ENCODE data around the gene MXD3.
"Not testable (repeated sequence)": the region's sequence is repeated elsewhere in the genome, so short reads cannot be mapped to it uniquely, and the experiment has no call there.

MXD3 gene

DNA sequence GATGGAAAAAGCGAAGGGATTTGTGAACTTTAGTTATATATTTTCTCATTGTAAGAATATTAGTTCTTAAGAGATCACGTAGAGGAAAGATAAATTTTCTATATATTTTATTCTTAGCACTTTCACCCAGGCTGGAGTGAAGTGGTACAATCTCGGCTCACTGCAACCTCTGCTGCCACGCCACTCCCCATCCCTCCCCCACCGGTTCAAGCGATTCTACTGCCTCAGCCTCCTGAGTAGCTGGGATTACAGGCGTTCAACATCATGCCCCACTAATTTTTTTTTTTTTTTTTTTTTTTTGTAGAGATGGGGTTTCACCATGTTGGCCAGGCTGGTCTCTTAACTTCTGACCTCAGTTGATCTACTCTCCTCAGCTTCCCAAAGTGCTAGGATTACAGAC lies 50.7 kb downstream of the MXD3 start:
- DNase-seq = no peak

GRCh38 chr5:177258711-177259110 lies 53.0 kb downstream of the MXD3 start:
- DNase-seq = not testable (repeated sequence)

Measured in activated CD4-positive, alpha-beta T cell treated with anti-CD3 and anti-CD28 coated beads, Interleukin-10, Interleukin-2, amounts not matched to agents 100 ng/mL and 50 ng/mL, durations not matched to agents 16 hours and 8 hours (primary cell).